Endothelial cell of umbilical vein (primary cell): Measurements from ENCODE around the gene CEACAM6. TPM values are rescaled to one million over a fixed set of nuclear protein-coding genes. Genes with fewer than 3 reads are reported as not detected.

Experiments used
- BruUV-seq: library from RNA; stranded (reverse); fragments of 400-500 nt; replicated peaks from 2 replicates; lab custom pipeline; 2021; lab: Mats Ljungman, UMichigan
- CTCF ChIA-PET: fragments of 300-600, 350-600 bp; sonication (Branson Sonifier 250); formaldehyde crosslinking; loops from one replicate; lab custom pipeline; 2021; ENCODE audit warnings: antibody characterized with exemption, inconsistent platforms; lab: Charles Lee
- POLR2A ChIA-PET: fragments of 300-600, 350-600 bp; sonication (Branson Sonifier 250); formaldehyde crosslinking; loops from one replicate; lab custom pipeline; 2021; ENCODE audit warnings: antibody characterized with exemption, inconsistent platforms; lab: Charles Lee
- DNase-seq: peaks from one replicate; pipeline ENCODE4 v3.0.0-alpha.2; 2011; ENCODE audit warnings: low read depth, low spot score
- FAIRE-seq: peaks from 2 replicates; lab custom pipeline; 2011; peaks lifted over from hg19 to GRCh38; lab: Jason Lieb, UNC
- H2AFZ ChIP-seq: 2 replicates; pipeline ENCODE4 v1.6.0; 2012; ENCODE audit warnings: low read depth, low read length, control low read depth, inconsistent platforms
- H3K27ac ChIP-seq: 2 replicates; pipeline ENCODE4 v1.5.1; 2011; ENCODE audit warnings: low read depth, mild to moderate bottlenecking, control low read depth, low read length, moderate library complexity; ENCODE audit not compliant: insufficient read depth
- H3K27me3 ChIP-seq, 2 experiments: 2 replicates each; pipeline versions ENCODE4 v1.6.0 to v1.6.1; 2011; ENCODE audit warnings: low read length in 2 of 2, mixed read lengths in 1 of 2; ENCODE audit not compliant: control insufficient read depth in 2 of 2, insufficient read depth in 2 of 2
- H3K36me3 ChIP-seq, 2 experiments: 2 replicates in 1 of 2; 3 replicates in 1 of 2; pipeline ENCODE4 v1.5.1; 2011; ENCODE audit warnings: low read length in 2 of 2, mild to moderate bottlenecking in 1 of 2, moderate library complexity in 1 of 2; ENCODE audit not compliant: control insufficient read depth in 2 of 2, insufficient read depth in 2 of 2; ENCODE audit errors: extremely low read depth in 1 of 2
- H3K4me1 ChIP-seq: 3 replicates; pipeline ENCODE4 v1.5.1; 2011; ENCODE audit warnings: mild to moderate bottlenecking, low read length; ENCODE audit not compliant: control insufficient read depth, insufficient read depth; ENCODE audit errors: extremely low read depth
- H3K4me2 ChIP-seq: 2 replicates; pipeline ENCODE4 v1.6.1; 2011; ENCODE audit warnings: low read length, control low read depth, mixed read lengths; ENCODE audit not compliant: insufficient read depth
- H3K4me3 ChIP-seq, 3 experiments: fragments of 200-600 bp in 1 of 3; sonication (generic), shearing (Covaris generic) in 1 of 3; replicated peaks in 1 of 3; 2 replicates each; pipeline ENCODE4 v1.5.1; 2011 to 2016; ENCODE audit warnings: control low read depth in 3 of 3, low read length in 3 of 3, mild to moderate bottlenecking in 2 of 3, inconsistent platforms in 1 of 3, low read depth in 1 of 3, moderate library complexity in 1 of 3; ENCODE audit not compliant: insufficient read depth in 1 of 3
- H3K79me2 ChIP-seq: 2 replicates; pipeline ENCODE4 v1.6.0; 2012; ENCODE audit warnings: low read length, inconsistent platforms; ENCODE audit not compliant: control insufficient read depth, insufficient read depth
- H3K9ac ChIP-seq: replicated peaks from 2 replicates; pipeline ENCODE3; 2011; ENCODE audit warnings: low read length, control low read depth; ENCODE audit not compliant: insufficient read depth; ENCODE audit errors: extremely low read depth
- H3K9me1 ChIP-seq: replicated peaks from 3 replicates; pipeline ENCODE4 v1.6.0; 2011; ENCODE audit warnings: mild to moderate bottlenecking, low read length; ENCODE audit not compliant: control insufficient read depth, insufficient read depth; ENCODE audit errors: extremely low read depth
- H3K9me3 ChIP-seq: replicated peaks from 2 replicates; pipeline ENCODE4 v1.5.1; 2012; ENCODE audit warnings: low read length, inconsistent platforms; ENCODE audit not compliant: control insufficient read depth, insufficient read depth
- H4K20me1 ChIP-seq: replicated peaks from 2 replicates; pipeline ENCODE3; 2011; ENCODE audit warnings: mild to moderate bottlenecking, low read length; ENCODE audit not compliant: control insufficient read depth, insufficient read depth; ENCODE audit errors: extremely low read depth
- CTCF ChIP-seq, 2 donors: IDR thresholded peaks; 1 replicate in 1 of 2; 2 replicates in 1 of 2; pipeline ENCODE4 v1.5.1; 2011; ENCODE audit warnings: low read length in 2 of 2, mild to moderate bottlenecking in 2 of 2, moderate library complexity in 2 of 2, control low read depth in 1 of 2, inconsistent platforms in 1 of 2, low read depth in 1 of 2; ENCODE audit not compliant: insufficient read depth in 1 of 2; ENCODE audit errors: extremely low read depth in 1 of 2
- EZH2 ChIP-seq: IDR thresholded peaks from 2 replicates; pipeline ENCODE4 v1.6.1; 2012; ENCODE audit warnings: borderline replicate concordance, low read depth, mild to moderate bottlenecking, moderate library complexity, low read length, inconsistent platforms; ENCODE audit not compliant: severe bottlenecking
- FOS ChIP-seq: IDR thresholded peaks from 2 replicates; pipeline ENCODE4 v1.6.1; 2011; ENCODE audit warnings: mild to moderate bottlenecking, low read length, moderate library complexity, borderline replicate concordance; ENCODE audit not compliant: insufficient read depth
- GATA2 ChIP-seq: IDR thresholded peaks from 2 replicates; pipeline ENCODE4 v1.7.0; 2011; ENCODE audit warnings: low read depth, mild to moderate bottlenecking, moderate library complexity, mixed read lengths, low read length; ENCODE audit not compliant: insufficient read length, insufficient read depth
- JUN ChIP-seq: IDR thresholded peaks from 2 replicates; pipeline ENCODE4 v1.6.1; 2011; ENCODE audit warnings: borderline replicate concordance, low read depth; ENCODE audit not compliant: insufficient read length, insufficient read depth
- MAX ChIP-seq: IDR thresholded peaks from 2 replicates; pipeline ENCODE4 v1.6.1; 2011; ENCODE audit not compliant: insufficient read depth, insufficient read length
- MYC ChIP-seq: IDR thresholded peaks from one replicate; pipeline ENCODE4 v1.6.1; 2011; ENCODE audit warnings: mild to moderate bottlenecking, low read depth, low read length
- POLR2A ChIP-seq: IDR thresholded peaks from 2 replicates; pipeline ENCODE4 v1.6.1; 2012; ENCODE audit warnings: low read depth, mild to moderate bottlenecking, control low read depth, low read length
- POLR2AphosphoS5 ChIP-seq: IDR thresholded peaks from 2 replicates; pipeline ENCODE4 v1.6.1; 2012; ENCODE audit warnings: low read depth, mild to moderate bottlenecking, control low read depth, low read length, moderate library complexity; ENCODE audit not compliant: insufficient read depth
- dilution Hi-C: fragments of 300-500 bp; cut with MboI; formaldehyde crosslinking; loops from one replicate; pipeline ENCODE4 v1.15.0; 2019; ENCODE audit warnings: low sequenced_read_pairs; ENCODE audit not compliant: extremely low pct_ligation_motif_present
- intact Hi-C: fragments of 100-400 bp; cut with micrococcal nuclease; formaldehyde crosslinking; loops from one replicate; pipeline ENCODE4 v1.10.0; 2022
- polyA plus RNA-seq, 4 experiments: library from polyadenylated mRNA; depleted of rRNA in 3 of 4; stranded (reverse) in 3 of 4; unstranded in 1 of 4; fragments of >200 nt; gene quantifications; 2 replicates each; pipeline versions ENCODE4 v1.2.1 to v1.2.3, GENCODE V29; 2011 to 2012; ENCODE audit warnings: missing spikeins in 1 of 4
- total RNA-seq: library from RNA; stranded (reverse); gene quantifications from 2 replicates; pipeline ENCODE4 v1.2.3, GENCODE V29; 2021

Gene CEACAM6
- total and polyA plus RNA-seq, 2 donors (not counting 3 experiments of a cell fraction or from before 2014, with no cell fraction given), result not detected

- no peaks in the 10 kb centered on the region for H3K36me3 ChIP-seq
- ChIA-PET POLR2A (no interaction called here), CTCF (no interaction called here)
- no peak overlapping the region for H3K9ac ChIP-seq
- H3K4me2 ChIP-seq, result no peak overlapping the region
- no peaks in the 10 kb centered on the region for H3K9me3 ChIP-seq
- no peaks in the 10 kb centered on the region for H3K4me1 ChIP-seq
- TF ChIP-seq POLR2A (no peak), JUN (no peak), EZH2 (no peak), FOS (no peak), MYC (no peak), GATA2 (no peak), MAX (no peak), CTCF (IDR thresholded peaks at IDR 0.05; ENCODE audit: extremely low read depth in 1 of 2, insufficient read depth in 1 of 2, low read depth in 1 of 2, low read length in 2 of 2) (no peak), POLR2AphosphoS5 (no peak)
- H3K27me3 ChIP-seq, result peaks cover 4 to 5% of the 10 kb centered on the region in 2 experiments
- intact Hi-C loops (no loop called here), dilution Hi-C loops (no loop called here)
- no TSS peak for BruUV-seq
- H3K4me3 ChIP-seq, result no peak overlapping the region
- H3K27ac ChIP-seq, result no peak overlapping the region
- DNase-seq (no peak), FAIRE-seq (no peak)
- H3K79me2 ChIP-seq, result no peaks in the 10 kb centered on the region
- H4K20me1 ChIP-seq, result no peaks in the 10 kb centered on the region
- no peaks in the 10 kb centered on the region for H3K9me1 ChIP-seq
- no peak overlapping the region for H2AFZ ChIP-seq
These were observed 21.2 kb upstream of the CEACAM6 start for GRCh38 chr19:41734156-41734555.
